Measurements from ENCODE around the gene TSPAN14. TPM values are rescaled to one million over a fixed set of nuclear protein-coding genes. Genes with fewer than 3 reads are reported as not detected.

The TSPAN14 gene
- total RNA-seq, 1 experiment from 2014 or later: not detected

- POLR2A ChIA-PET (ENCODE audit: unreplicated experiment): no interaction called here
- Histone ChIP-seq H2AFZ (ENCODE audit: low read length) (no peak overlapping the region), H3K4me2 (ENCODE audit: low read length) (no peak overlapping the region), H3K79me2 (ENCODE audit: low read length) (no peaks in the 10 kb centered on the region), H4K20me1 (ENCODE audit: low read length) (no peaks in the 10 kb centered on the region), H3K9me2 (replicated peaks; ENCODE audit: low read length) (no peaks in the 10 kb centered on the region), H3K9me3 (ENCODE audit: low read length) (no peaks in the 10 kb centered on the region), H3K9ac (ENCODE audit: low read length) (no peak overlapping the region), H3K4me1 (ENCODE audit: insufficient read depth, low read length) (no peaks in the 10 kb centered on the region), H3K27me3 (ENCODE audit: low read length) (no peaks in the 10 kb centered on the region), H3K36me3 (ENCODE audit: low read depth, low read length) (no peaks in the 10 kb centered on the region), H3K4me3 (ENCODE audit: low read length) (no peak overlapping the region), H3K27ac (ENCODE audit: low read length) (no peak overlapping the region), H3F3A (ENCODE audit: low read length, unreplicated experiment) (no peaks in the 10 kb centered on the region)
- TF ChIP-seq EZH2phosphoT487 (IDR thresholded peaks at IDR 0.05; ENCODE audit: borderline replicate concordance, low read length): no peak
- no peak for TF ChIP-seq EZH2 (IDR thresholded peaks at IDR 0.05; ENCODE audit: low read length, unreplicated experiment)
- no peak for TF ChIP-seq CTCF (conservative IDR thresholded peaks at IDR 0.05; ENCODE audit: low read depth, low read length)
- CTCF ChIA-PET: no interaction called here
- DNase-seq (no peak), ATAC-seq (no peak)
- no TSS peak for BruUV-seq (replicated peaks)
- intact Hi-C loops (cut with micrococcal nuclease): no loop called here
Measured at GRCh38 chr10:80502621-80503583, 48.8 kb downstream of the TSPAN14 start.

- POLR2A ChIA-PET (ENCODE audit: unreplicated experiment): no interaction called here
- CTCF ChIA-PET: no interaction called here
- no TSS peak for BruUV-seq (replicated peaks)
- Histone ChIP-seq H3K36me3 (ENCODE audit: low read depth, low read length) (no peaks in the 10 kb centered on the region), H3K9me3 (ENCODE audit: low read length) (no peaks in the 10 kb centered on the region), H3K4me3 (ENCODE audit: low read length) (no peak overlapping the region), H3F3A (ENCODE audit: low read length, unreplicated experiment) (no peaks in the 10 kb centered on the region), H3K27ac (ENCODE audit: low read length) (no peak overlapping the region), H3K79me2 (ENCODE audit: low read length) (no peaks in the 10 kb centered on the region), H3K9ac (ENCODE audit: low read length) (no peak overlapping the region), H3K4me2 (ENCODE audit: low read length) (no peak overlapping the region), H4K20me1 (ENCODE audit: low read length) (no peaks in the 10 kb centered on the region), H3K9me2 (replicated peaks; ENCODE audit: low read length) (no peaks in the 10 kb centered on the region), H3K27me3 (ENCODE audit: low read length) (no peaks in the 10 kb centered on the region), H3K4me1 (ENCODE audit: insufficient read depth, low read length) (no peaks in the 10 kb centered on the region), H2AFZ (ENCODE audit: low read length) (no peak overlapping the region)
- ATAC-seq (no peak), DNase-seq (no peak)
- TF ChIP-seq EZH2 (IDR thresholded peaks at IDR 0.05; ENCODE audit: low read length, unreplicated experiment) (no peak), CTCF (conservative IDR thresholded peaks at IDR 0.05; ENCODE audit: low read depth, low read length) (no peak), EZH2phosphoT487 (IDR thresholded peaks at IDR 0.05; ENCODE audit: borderline replicate concordance, low read length) (no peak)
- intact Hi-C loops (cut with micrococcal nuclease): no loop called here
Measured at GRCh38 chr10:80503584-80504157, 49.6 kb downstream of the TSPAN14 start.

Data from PC-3 (cell line).